ENCODE measurements around the gene TECPR1. TPM values are rescaled to one million over a fixed set of nuclear protein-coding genes. Genes with fewer than 3 reads are reported as not detected.

The TECPR1 gene
- total RNA-seq, 4 donors from 2014 or later, result 16.0 to 59.6 (median 33.9) TPM

- Histone ChIP-seq H3K27ac (peak overlapping the region; percentile 15 to 90 (median 79)), H3K36me3 (peaks cover 0 to 17% of the 10 kb centered on the region in 2 donors), H3K4me3 (no peak overlapping the region), H3K9me3 (no peaks in the 10 kb centered on the region), H3K27me3 (no peaks in the 10 kb centered on the region), H3K4me1 (peaks cover 28 to 30% of the 10 kb centered on the region in 2 donors)
- ATAC-seq (peak in 1 of 2 donors; percentile 38), DNase-seq (no peak)
- no peak for TF ChIP-seq POLR2A (IDR thresholded peaks at IDR 0.05)
- TF ChIP-seq CTCF (IDR thresholded peaks at IDR 0.05 in 4 of 5, conservative IDR thresholded peaks at IDR 0.05 in 1 of 5), result no peak
- intact Hi-C loops (cut with DNase I; ENCODE audit: low total_unique reads) (loop anchor here (1.0 to 2.0 kb wide), 3 partner anchors 63 to 148 kb away; partner anchors contain the start of genes LMTK2 and TECPR1), in situ Hi-C loops (cut with MboI; ENCODE audit: low sequenced_read_pairs in 4 of 4) (loop anchor here in 3 of 4 donors (5.0 to 25.0 kb wide), 3 partner anchors 67 to 157 kb away; no protein-coding TSS in a partner anchor)
Measured at GRCh38 chr7:98168904-98169621, 83.0 kb downstream of the TECPR1 start.

GRCh38 chr7:98168181-98168903 is 83.7 kb downstream of the TECPR1 start:
- peak; percentile 72 to 77 for DNase-seq
- no peaks in the 10 kb centered on the region for H3K9me3 ChIP-seq
- peaks cover 22 to 23% of the 10 kb centered on the region in 2 donors for H3K4me1 ChIP-seq
- peak; percentile 77 to 94 (median 81) for TF ChIP-seq CTCF (IDR thresholded peaks at IDR 0.05 in 4 of 5, conservative IDR thresholded peaks at IDR 0.05 in 1 of 5)
- no peak for TF ChIP-seq POLR2A (IDR thresholded peaks at IDR 0.05)
- no peaks in the 10 kb centered on the region for H3K27me3 ChIP-seq
- peak; percentile 92 to 97 for ATAC-seq
- intact Hi-C loops (cut with DNase I; ENCODE audit: low total_unique reads), result loop anchor here (1.0 to 2.0 kb wide), 2 partner anchors 62 to 84 kb away; partner anchors contain the start of genes LMTK2 and TECPR1
- H3K4me3 ChIP-seq, result no peak overlapping the region
- peaks cover 0 to 17% of the 10 kb centered on the region in 2 donors for H3K36me3 ChIP-seq
- peak overlapping the region; percentile 5 to 90 (median 79) for H3K27ac ChIP-seq
- in situ Hi-C loops (cut with MboI; ENCODE audit: low sequenced_read_pairs in 4 of 4), result loop anchor here in 3 of 4 donors (5.0 to 25.0 kb wide), 3 partner anchors 66 to 156 kb away; no protein-coding TSS in a partner anchor

DNA sequence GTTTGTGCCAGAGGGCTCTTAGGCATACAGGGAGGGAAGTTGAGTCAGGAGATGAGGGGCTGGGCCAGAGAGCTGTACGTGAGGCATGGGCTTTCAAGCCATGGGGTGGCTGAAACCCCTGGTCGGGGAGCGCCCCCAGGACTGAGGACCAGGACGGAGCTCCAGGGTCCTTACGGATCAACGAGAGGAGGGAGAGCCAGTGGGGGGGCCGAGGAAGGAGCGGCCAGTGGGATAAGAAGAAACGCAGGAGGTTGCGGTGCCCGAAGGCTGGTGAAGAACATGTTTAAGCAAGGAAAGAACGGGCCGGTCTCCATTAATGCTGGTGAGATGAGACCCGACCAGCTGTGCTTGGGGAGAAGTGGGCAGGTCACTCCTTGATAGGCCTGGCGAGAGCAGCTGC is 84.4 kb downstream of the TECPR1 start:
- intact Hi-C loops (cut with DNase I; ENCODE audit: low total_unique reads), result loop anchor here (1.0 to 2.0 kb wide), 2 partner anchors 61 to 85 kb away; partner anchors contain the start of genes LMTK2 and TECPR1
- Histone ChIP-seq H3K36me3 (peaks cover 0 to 16% of the 10 kb centered on the region in 2 donors), H3K9me3 (no peaks in the 10 kb centered on the region), H3K27me3 (no peaks in the 10 kb centered on the region), H3K27ac (peak overlapping the region in 2 of 4 donors; percentile 5 to 89), H3K4me3 (no peak overlapping the region), H3K4me1 (peaks cover 19 to 20% of the 10 kb centered on the region in 2 donors)
- in situ Hi-C loops (cut with MboI; ENCODE audit: low sequenced_read_pairs in 4 of 4), result loop anchor here in 3 of 4 donors (5.0 to 25.0 kb wide), 3 partner anchors 65 to 155 kb away; no protein-coding TSS in a partner anchor
- TF ChIP-seq POLR2A (IDR thresholded peaks at IDR 0.05) (no peak), CTCF (IDR thresholded peaks at IDR 0.05 in 4 of 5, conservative IDR thresholded peaks at IDR 0.05 in 1 of 5) (no peak)
- DNase-seq (no peak), ATAC-seq (no peak)

DNA sequence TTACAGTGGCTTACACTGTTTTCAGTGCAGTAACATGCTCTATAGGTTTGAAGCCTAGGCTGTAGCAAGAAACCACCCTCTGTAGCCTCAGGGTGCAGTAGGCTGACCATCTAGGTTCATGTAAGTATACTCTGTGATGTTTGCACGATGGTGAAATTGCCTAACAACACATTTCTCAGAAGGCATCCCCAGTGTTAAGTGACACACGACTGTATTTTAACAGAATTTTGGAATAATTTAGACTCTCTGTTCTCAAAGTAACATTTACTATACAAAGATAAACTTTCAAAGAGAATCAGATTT is 85.4 kb downstream of the TECPR1 start:
- no peaks in the 10 kb centered on the region for H3K9me3 ChIP-seq
- no peaks in the 10 kb centered on the region for H3K27me3 ChIP-seq
- in situ Hi-C loops (cut with MboI; ENCODE audit: low sequenced_read_pairs in 4 of 4), result loop anchor here in 3 of 4 donors (5.0 to 25.0 kb wide), 3 partner anchors 64 to 154 kb away; no protein-coding TSS in a partner anchor
- DNase-seq, result no peak
- no peak for TF ChIP-seq CTCF (IDR thresholded peaks at IDR 0.05 in 4 of 5, conservative IDR thresholded peaks at IDR 0.05 in 1 of 5)
- no peak for TF ChIP-seq POLR2A (IDR thresholded peaks at IDR 0.05)
- intact Hi-C loops (cut with DNase I; ENCODE audit: low total_unique reads), result no loop called here
- H3K27ac ChIP-seq, result no peak overlapping the region
- H3K36me3 ChIP-seq, result peaks cover 0 to 6% of the 10 kb centered on the region in 2 donors
- no peak overlapping the region for H3K4me3 ChIP-seq
- no peak for ATAC-seq
- H3K4me1 ChIP-seq, result peaks cover 19 to 20% of the 10 kb centered on the region in 2 donors
